ENCODE results near the gene SNTB2. TPM values are rescaled to one million over a fixed set of nuclear protein-coding genes. Genes with fewer than 3 reads are reported as not detected.

SNTB2 gene
- total RNA-seq, 2 experiments from 2014 or later, result 11.8 to 13.0 TPM

GRCh38 chr16:69321080-69321479, 134.1 kb downstream of the SNTB2 start:
- Mint-ChIP-seq H3K27ac (no peak overlapping the region), H3K9me3 (no peaks in the 10 kb centered on the region), H3K36me3 (ENCODE audit: low read depth) (peaks cover 40% of the 10 kb centered on the region), H3K4me1 (ENCODE audit: low read depth) (peaks cover 17% of the 10 kb centered on the region), H3K27me3 (no peaks in the 10 kb centered on the region), H3K4me3 (no peak overlapping the region)
- DNase-seq (no peak), ATAC-seq (no peak)
- ChIA-PET CTCF (no interaction called here), POLR2A (no interaction called here)
- TF ChIP-seq, protein P1, sequence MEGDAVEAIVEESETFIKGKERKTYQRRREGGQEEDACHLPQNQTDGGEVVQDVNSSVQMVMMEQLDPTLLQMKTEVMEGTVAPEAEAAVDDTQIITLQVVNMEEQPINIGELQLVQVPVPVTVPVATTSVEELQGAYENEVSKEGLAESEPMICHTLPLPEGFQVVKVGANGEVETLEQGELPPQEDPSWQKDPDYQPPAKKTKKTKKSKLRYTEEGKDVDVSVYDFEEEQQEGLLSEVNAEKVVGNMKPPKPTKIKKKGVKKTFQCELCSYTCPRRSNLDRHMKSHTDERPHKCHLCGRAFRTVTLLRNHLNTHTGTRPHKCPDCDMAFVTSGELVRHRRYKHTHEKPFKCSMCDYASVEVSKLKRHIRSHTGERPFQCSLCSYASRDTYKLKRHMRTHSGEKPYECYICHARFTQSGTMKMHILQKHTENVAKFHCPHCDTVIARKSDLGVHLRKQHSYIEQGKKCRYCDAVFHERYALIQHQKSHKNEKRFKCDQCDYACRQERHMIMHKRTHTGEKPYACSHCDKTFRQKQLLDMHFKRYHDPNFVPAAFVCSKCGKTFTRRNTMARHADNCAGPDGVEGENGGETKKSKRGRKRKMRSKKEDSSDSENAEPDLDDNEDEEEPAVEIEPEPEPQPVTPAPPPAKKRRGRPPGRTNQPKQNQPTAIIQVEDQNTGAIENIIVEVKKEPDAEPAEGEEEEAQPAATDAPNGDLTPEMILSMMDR (IDR thresholded peaks at IDR 0.05), result no peak
- intact Hi-C loops (cut with micrococcal nuclease), result no loop called here

GRCh38 chr16:69322343-69322742, 135.4 kb downstream of the SNTB2 start:
- Mint-ChIP-seq H3K4me3 (no peak overlapping the region), H3K36me3 (ENCODE audit: low read depth) (peaks cover 41% of the 10 kb centered on the region), H3K27ac (no peak overlapping the region), H3K27me3 (no peaks in the 10 kb centered on the region), H3K9me3 (no peaks in the 10 kb centered on the region), H3K4me1 (ENCODE audit: low read depth) (peaks cover 27% of the 10 kb centered on the region)
- ATAC-seq, result no peak
- DNase-seq, result no peak
- POLR2A ChIA-PET, result interaction anchor here (0.6 to 3.2 kb wide), 2 partner anchors 10 to 403 kb away, joined by 3 to 15 read pairs; partner anchors contain the start of gene VPS4A
- intact Hi-C loops (cut with micrococcal nuclease), result no loop called here
- TF ChIP-seq, protein P1 (IDR thresholded peaks at IDR 0.05), result no peak
- CTCF ChIA-PET, result no interaction called here

DNA sequence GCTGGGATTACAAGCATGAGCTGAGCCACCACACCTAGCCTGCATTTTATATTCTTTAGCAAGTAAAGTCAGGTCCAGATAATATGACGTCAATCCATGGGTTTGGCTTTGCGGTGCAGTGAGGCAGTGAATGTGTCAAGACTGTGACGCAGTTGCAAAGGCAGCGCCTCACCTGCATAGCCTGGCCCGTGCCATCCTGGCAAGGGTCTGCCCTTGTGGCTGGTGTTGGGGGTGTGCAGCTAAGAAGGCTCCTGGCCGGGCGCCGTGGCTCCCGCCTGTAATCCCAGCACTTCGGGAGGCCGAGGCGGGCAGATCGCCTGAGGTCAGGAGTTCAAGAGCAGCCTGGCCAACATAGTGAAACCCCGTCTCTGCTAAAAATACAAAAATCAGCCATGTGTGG, 136.5 kb downstream of the SNTB2 start:
- peaks cover 33% of the 10 kb centered on the region for H3K4me1 Mint-ChIP-seq (ENCODE audit: low read depth)
- no peaks in the 10 kb centered on the region for H3K27me3 Mint-ChIP-seq
- H3K27ac Mint-ChIP-seq, result no peak overlapping the region
- ChIA-PET POLR2A (interaction anchor here (3.2 kb wide), 1 partner anchor 11 kb away, joined by 15 read pairs; the partner anchor contains the start of gene VPS4A), CTCF (interaction anchor here (1.3 kb wide), 2 partner anchors 11 to 13 kb away, joined by 3 to 5 read pairs; no protein-coding TSS in a partner anchor)
- no peak for DNase-seq
- no peak overlapping the region for H3K4me3 Mint-ChIP-seq
- H3K36me3 Mint-ChIP-seq (ENCODE audit: low read depth), result peaks cover 46% of the 10 kb centered on the region
- TF ChIP-seq, protein P1 (IDR thresholded peaks at IDR 0.05), result no peak
- intact Hi-C loops (cut with micrococcal nuclease), result no loop called here
- H3K9me3 Mint-ChIP-seq, result no peaks in the 10 kb centered on the region
- no peak for ATAC-seq

DNA sequence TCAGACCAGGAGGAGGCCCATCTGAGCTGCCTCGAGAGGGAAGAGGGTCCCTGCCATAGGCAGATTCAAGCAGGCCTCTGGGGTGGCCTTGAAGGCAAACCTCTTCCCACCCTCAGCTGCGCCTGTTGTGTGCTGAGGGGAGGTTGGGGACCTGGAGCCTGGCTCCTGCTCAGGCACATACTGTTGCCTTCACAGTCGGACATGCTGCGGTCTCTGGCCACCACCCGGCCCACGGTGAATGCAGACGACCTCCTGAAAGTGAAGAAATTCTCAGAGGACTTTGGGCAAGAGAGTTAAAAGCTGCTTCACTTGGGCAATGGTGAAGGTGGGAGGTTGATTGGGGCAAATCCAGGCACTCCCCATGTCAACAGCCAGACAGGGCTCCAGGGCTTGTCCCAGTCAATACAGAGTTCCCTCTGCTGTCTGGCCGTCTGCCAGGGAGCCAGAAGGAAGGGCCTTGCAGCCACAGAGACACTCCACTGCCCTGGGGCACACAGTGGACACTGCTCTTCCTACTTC, 137.1 kb downstream of the SNTB2 start:
- peaks cover 53% of the 10 kb centered on the region for H3K36me3 Mint-ChIP-seq (ENCODE audit: low read depth)
- H3K27me3 Mint-ChIP-seq, result no peaks in the 10 kb centered on the region
- DNase-seq, result no peak
- ChIA-PET POLR2A (interaction anchor here (1.1 to 3.6 kb wide), 4 partner anchors 8 to 13 kb away, joined by 3 to 21 read pairs (median 9); partner anchors contain the start of genes COG8 and VPS4A), CTCF (interaction anchor here (1.3 kb wide), 2 partner anchors 12 kb away, joined by 3 to 5 read pairs; no protein-coding TSS in a partner anchor)
- H3K9me3 Mint-ChIP-seq, result no peaks in the 10 kb centered on the region
- H3K4me3 Mint-ChIP-seq, result no peak overlapping the region
- intact Hi-C loops (cut with micrococcal nuclease), result no loop called here
- TF ChIP-seq, protein P1 (IDR thresholded peaks at IDR 0.05), result no peak
- H3K4me1 Mint-ChIP-seq (ENCODE audit: low read depth), result peaks cover 38% of the 10 kb centered on the region
- H3K27ac Mint-ChIP-seq, result no peak overlapping the region
- no peak for ATAC-seq

- TF ChIP-seq, protein P1 (IDR thresholded peaks at IDR 0.05), result no peak
- POLR2A ChIA-PET, result interaction anchor here (1.1 to 3.6 kb wide), 4 partner anchors 9 to 13 kb away, joined by 3 to 21 read pairs (median 9); partner anchors contain the start of genes COG8 and VPS4A
- CTCF ChIA-PET, result interaction anchor here (1.3 kb wide), 2 partner anchors 12 to 13 kb away, joined by 3 to 5 read pairs; no protein-coding TSS in a partner anchor
- Mint-ChIP-seq H3K36me3 (ENCODE audit: low read depth) (peaks cover 55% of the 10 kb centered on the region), H3K4me1 (ENCODE audit: low read depth) (peaks cover 42% of the 10 kb centered on the region), H3K9me3 (no peaks in the 10 kb centered on the region), H3K27ac (peak overlapping the region; percentile 34), H3K27me3 (no peaks in the 10 kb centered on the region), H3K4me3 (no peak overlapping the region)
- ATAC-seq (no peak), DNase-seq (no peak)
- intact Hi-C loops (cut with micrococcal nuclease), result no loop called here
These were observed 137.8 kb downstream of the SNTB2 start for GRCh38 chr16:69324585-69325253.

Data from activated CD8-positive, alpha-beta T cell treated with anti-CD3 and anti-CD28 coated beads for 36 hours (primary cell).